ENCODE data around the gene GRAMD1B.

Gene GRAMD1B

GRCh38 chr11:123388640-123389039, 41.4 kb upstream of the GRAMD1B start:
- no peak for DNase-seq (ENCODE audit: low spot score)
- H3K27ac ChIP-seq = no peak overlapping the region
- TF ChIP-seq CTCF (IDR thresholded peaks at IDR 0.05) = no peak
- H3K4me3 ChIP-seq = no peak overlapping the region

- no peak overlapping the region for H3K27ac ChIP-seq
- no peak for DNase-seq (ENCODE audit: low spot score)
- no peak overlapping the region for H3K4me3 ChIP-seq
- TF ChIP-seq CTCF (IDR thresholded peaks at IDR 0.05) = no peak
These were observed 39.9 kb upstream of the GRAMD1B start for GRCh38 chr11:123390146-123390545.

- no peak overlapping the region for H3K4me3 ChIP-seq
- no peak for DNase-seq (ENCODE audit: low spot score)
- TF ChIP-seq CTCF (IDR thresholded peaks at IDR 0.05) = no peak
These were observed 38.3 kb upstream of the GRAMD1B start for GRCh38 chr11:123391646-123392348.

GRCh38 chr11:123392431-123392830, 37.6 kb upstream of the GRAMD1B start:
- TF ChIP-seq CTCF (IDR thresholded peaks at IDR 0.05) = no peak
- Histone ChIP-seq H3K27ac (no peak overlapping the region), H3K4me3 (no peak overlapping the region)
- DNase-seq (ENCODE audit: low spot score) = no peak

More at GRCh38 chr11:123391646-123392348, 38.3 kb upstream of the GRAMD1B start:
- H3K27ac ChIP-seq = no peak overlapping the region

GRCh38 chr11:123392844-123393243, 37.2 kb upstream of the GRAMD1B start:
- H3K27ac ChIP-seq = no peak overlapping the region
- H3K4me3 ChIP-seq = no peak overlapping the region
- no peak for TF ChIP-seq CTCF (IDR thresholded peaks at IDR 0.05)
- no peak for DNase-seq (ENCODE audit: low spot score)

- TF ChIP-seq CTCF (IDR thresholded peaks at IDR 0.05) = no peak
- no peak for DNase-seq (ENCODE audit: low spot score)
- Histone ChIP-seq H3K4me3 (no peak overlapping the region), H3K27ac (no peak overlapping the region)
These were observed 36.6 kb upstream of the GRAMD1B start for GRCh38 chr11:123393312-123393927.

- DNase-seq (ENCODE audit: low spot score) = no peak
- H3K27ac ChIP-seq = no peak overlapping the region
- no peak overlapping the region for H3K4me3 ChIP-seq
- TF ChIP-seq CTCF (IDR thresholded peaks at IDR 0.05) = no peak
These were observed 25.4 kb upstream of the GRAMD1B start for GRCh38 chr11:123404676-123405075.

Data from coronary artery (tissue), 2 donors.